Measurements from ENCODE around the gene UGT1A1.
"Not testable (repeated sequence)": the region's sequence is repeated elsewhere in the genome, so short reads cannot be mapped to it uniquely, and the experiment has no call there.

Gene UGT1A1

DNA sequence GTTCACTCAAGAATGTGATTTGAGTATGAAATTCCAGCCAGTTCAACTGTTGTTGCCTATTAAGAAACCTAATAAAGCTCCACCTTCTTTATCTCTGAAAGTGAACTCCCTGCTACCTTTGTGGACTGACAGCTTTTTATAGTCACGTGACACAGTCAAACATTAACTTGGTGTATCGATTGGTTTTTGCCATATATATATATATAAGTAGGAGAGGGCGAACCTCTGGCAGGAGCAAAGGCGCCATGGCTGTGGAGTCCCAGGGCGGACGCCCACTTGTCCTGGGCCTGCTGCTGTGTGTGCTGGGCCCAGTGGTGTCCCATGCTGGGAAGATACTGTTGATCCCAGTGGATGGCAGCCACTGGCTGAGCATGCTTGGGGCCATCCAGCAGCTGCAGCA, at the start of gene UGT1A1:
Gene UGT1A1 (plus strand): TSS at position 228 of the 400 bp plus-strand sequence. CDS start 18 bp downstream, at position 246.
- no peak for DNase-seq

GRCh38 chr2:233711312-233712008, 48.6 kb upstream of the UGT1A1 start:
- peak in 41 of 51 donors; percentile 2 to 78 (median 42) for DNase-seq

DNA sequence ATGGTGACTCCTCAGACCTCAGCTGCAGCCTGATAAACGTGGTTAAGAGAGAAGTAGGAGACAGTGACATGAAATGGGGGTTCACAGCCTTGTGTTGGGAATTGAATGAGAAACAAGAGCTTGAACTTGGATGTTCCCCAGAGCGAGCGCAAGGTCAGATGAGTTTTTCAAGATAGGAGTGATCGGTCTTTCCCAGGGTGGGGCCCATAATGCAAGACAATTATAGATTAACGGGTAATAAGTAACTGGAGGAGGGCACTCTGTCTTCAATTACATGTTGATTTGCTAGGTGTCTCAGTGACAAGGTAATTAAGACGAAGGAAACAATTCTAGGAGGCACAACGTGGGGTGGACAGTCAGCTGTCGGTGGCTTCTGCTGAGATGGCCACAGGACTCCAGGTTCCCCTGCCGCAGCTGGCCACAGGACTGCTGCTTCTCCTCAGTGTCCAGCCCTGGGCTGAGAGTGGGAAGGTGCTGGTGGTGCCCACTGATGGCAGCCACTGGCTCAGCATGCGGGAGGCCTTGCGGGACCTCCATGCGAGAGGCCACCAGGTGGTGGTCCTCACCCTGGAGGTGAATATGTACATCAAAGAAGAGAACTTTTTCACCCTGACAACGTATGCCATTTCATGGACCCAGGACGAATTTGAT, 47.3 kb upstream of the UGT1A1 start, which contains the start of gene UGT1A5:
Gene UGT1A5 (plus strand): TSS at position 297 of the 651 bp plus-strand sequence. CDS start 85 bp downstream, at position 382.
- DNase-seq = no peak

DNA sequence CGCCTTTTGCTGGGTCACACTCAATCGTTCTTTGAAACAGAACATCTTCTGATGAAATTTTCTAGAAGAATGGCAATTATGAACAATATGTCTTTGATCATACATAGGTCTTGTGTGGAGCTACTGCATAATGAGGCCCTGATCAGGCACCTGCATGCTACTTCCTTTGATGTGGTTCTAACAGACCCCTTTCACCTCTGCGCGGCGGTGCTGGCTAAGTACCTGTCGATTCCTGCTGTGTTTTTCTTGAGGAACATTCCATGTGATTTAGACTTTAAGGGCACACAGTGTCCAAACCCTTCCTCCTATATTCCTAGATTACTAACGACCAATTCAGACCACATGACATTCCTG, 46.8 kb upstream of the UGT1A1 start:
- DNase-seq = no peak

DNA sequence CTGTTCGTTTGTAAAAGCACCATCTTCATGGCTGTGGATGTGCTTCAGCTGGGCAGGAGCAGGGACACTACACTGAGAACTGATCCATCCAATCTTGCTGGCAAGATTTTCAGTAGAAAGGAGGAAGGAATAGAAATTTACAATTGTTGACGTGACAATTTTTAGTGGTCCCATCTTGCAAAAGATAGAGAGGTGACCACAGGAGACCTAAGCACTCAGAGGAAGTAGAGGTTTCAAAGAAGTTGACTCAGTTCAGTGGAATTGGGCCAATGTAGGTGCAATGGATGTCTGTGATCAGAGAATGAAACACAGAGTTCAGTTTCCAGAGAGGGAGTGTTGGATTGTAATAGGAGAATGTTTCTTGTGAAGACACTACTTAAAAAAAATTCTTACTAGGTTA, 45.9 kb upstream of the UGT1A1 start:
- DNase-seq = no peak

- DNase-seq = no peak
These were observed 41.5 kb upstream of the UGT1A1 start, which contains the start of gene UGT1A4 for GRCh38 chr2:233718552-233718951. UGT1A4 (plus strand) TSS chr2:233718736; CDS start chr2:233718821, 85 bp downstream.

- no peak for DNase-seq
These were observed 31.3 kb upstream of the UGT1A1 start, which contains the start of gene UGT1A3 for GRCh38 chr2:233728723-233729301. UGT1A3 (plus strand) TSS chr2:233729042; CDS start chr2:233729127, 85 bp downstream.

DNA sequence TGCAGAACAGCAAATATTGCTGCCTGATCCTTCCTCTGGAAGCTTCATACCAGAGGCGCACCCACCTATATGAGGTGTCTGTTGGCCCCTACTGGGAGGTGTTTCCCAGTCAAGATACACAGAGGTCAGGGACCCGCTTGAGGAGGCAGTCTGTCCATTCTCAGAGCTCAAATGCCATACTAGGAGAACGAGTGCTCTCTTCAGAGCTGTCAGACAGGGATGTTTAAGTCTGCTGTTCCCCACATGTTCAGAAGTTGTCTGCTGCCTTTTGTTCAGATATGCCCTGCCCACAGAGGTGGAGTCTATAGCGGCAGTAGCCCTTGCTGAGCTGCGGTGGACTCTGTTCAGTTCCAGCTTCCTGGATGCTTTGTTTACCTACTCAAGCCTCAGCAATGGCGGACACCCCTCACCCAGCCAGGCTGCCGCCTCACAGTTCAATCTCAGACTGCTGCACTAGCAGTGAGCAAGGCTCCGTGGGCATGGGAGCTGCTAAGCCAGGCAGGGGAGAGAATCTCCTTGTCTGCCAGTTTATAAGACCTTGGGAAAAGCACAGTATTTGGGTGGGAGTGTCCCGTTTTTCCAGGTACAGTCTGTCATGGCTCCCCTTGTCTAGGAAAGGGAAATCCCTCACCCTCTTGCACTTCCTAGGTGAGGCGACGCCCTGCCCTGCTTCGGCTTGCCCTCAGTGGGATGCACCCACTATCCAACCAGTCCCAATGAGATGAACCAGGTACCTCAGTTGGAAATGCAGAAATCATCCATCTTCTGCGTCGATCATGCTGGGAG, 23.0 kb upstream of the UGT1A1 start:
- DNase-seq = not testable (repeated sequence)

DNA sequence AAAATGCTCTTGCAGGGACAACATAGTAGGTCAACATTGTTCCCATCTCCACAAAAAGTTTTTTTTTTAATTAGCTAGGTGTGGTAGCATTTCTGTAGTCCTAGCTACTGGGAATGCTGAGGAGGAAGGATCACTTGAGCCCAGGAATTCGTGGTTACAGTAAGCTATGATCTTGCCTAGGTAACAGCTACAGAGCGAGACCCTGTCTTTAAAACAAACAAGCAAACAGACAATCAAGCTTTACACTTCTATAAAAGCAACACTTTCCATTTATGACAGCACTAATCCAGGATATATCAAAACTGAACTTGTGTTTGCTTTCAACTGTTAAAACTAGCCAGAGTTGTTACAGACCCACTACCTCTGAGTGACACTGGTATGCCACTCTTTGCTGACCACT, 19.2 kb upstream of the UGT1A1 start:
- no peak for DNase-seq

DNA sequence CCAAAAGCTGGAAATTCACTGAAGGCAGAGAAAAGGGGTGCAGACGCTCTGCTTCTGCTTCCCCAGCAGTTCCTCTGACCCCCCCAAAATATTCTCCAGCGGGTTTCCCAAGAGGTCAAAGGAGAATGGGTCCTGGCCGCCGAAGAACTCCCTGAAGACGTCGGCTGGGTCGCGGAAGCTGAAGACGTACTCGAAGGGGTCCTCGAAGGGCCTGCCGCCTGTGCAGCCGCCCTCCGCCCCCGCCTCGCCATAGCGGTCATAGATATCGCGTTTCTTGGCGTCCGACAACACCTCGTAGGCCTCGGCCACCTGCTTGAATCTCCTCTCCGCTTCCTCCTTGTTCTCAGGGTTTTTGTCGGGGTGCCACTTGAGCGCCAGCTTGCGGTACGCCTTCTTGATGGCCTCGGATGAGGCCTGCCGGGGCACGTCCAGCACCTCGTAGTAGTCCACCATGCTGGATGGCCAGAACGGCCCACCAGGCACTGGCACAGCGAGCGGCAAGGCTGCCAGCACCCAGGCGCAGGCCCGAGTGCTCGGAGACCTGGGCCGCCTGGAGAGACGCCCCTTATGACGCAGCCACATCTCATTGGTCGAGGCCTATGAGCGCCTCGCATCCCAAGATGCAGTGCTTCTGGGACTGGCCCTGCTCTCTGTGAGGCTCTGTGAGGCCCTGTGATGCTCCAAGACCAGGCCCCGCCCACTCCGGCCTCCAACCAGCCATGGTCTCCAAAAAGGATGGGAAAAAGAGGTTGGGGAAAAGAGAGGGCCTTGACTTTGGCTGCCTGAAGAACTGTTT, 16.4 kb upstream of the UGT1A1 start:
- DNase-seq = no peak

GRCh38 chr2:233745073-233745755, 14.9 kb upstream of the UGT1A1 start:
- DNase-seq = no peak

GRCh38 chr2:233745838-233746237, 14.2 kb upstream of the UGT1A1 start:
- DNase-seq = not testable (repeated sequence)

DNA sequence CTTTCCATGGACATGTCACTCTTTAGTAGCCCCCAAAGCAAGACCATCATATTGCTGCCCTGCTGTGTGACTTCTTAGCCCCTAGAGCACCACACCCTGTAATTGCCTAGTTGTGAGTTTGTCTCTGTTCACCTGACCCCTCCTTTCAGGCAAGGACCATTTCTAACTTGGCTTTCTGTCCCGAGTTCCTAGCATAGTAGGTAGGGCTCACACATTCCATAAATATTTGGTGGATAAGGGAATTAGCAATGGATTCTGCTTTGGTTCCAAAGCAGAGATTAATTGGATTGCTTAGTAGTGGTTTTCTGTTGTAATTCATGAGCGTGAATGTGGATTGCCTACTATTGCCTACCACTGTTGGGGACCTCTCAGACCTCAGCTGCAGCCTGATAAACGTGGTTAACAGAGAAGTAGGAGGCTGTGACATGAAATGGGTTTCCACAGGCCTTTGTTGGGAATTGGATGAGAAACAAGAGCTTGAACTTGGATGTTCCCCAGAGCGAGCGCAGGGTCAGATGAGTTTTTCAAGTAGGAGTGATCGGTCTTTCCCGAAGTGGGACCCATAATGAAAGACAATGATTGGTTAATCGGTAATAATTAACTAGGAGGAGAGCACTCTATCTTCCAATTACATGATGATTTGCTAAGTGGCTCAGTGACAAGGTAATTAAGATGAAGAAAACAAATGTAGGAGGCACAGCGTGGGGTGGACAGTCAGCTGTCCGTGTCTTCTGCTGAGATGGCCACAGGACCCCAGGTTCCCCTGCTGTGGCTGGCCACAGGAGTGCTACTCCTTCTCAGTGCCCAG, 13.4 kb upstream of the UGT1A1 start:
- DNase-seq = no peak

DNA sequence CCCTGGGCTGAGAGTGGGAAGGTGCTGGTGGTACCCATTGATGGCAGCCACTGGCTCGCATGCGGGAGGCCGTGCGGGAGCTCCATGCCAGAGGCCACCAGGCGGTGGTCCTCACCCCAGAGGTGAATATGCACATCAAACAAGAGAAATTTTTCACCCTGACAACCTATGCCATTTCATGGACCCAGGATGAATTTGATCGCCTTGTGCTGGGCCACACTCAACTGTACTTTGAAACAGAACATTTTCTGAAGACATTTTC, 12.9 kb upstream of the UGT1A1 start:
- no peak for DNase-seq

- DNase-seq = not testable (repeated sequence)
These were observed 9.4 kb upstream of the UGT1A1 start for GRCh38 chr2:233750689-233751088.

DNA sequence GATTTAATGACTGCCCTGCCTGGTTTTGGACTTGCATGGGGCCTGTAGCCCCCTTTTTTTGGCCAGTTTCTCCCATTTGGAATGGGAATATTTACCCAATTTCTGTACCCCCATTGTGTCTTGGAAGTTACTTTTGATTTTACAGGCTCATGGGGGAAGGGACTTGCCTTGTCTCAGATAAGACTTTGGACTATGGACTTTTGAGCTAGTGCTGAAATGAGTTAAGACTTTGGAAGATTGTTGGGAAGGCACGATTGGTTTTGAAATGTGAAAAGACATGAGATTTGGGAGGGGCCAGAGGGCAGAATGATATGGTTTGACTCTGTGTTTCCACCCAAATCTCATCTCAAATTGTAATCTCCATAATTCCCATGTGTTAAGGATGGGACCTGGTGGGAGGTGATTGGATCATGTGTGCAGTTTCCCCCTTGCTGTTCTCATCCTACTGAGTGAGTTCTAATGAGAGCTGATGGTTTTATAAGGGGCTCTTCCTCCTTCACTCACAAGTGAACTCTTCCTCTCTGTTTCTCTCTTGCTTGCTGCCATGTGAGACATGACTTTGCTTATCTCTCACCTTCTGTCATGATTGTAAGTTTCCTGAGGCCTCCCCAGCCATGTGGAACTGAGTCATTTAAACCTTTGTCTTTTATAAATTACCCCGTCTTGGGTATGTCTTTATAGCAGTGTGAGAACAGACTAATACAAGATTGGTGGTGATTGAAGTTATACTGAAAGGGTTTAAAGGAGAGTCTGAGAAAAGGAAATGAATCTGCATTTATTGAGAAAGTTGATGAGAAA, 8.7 kb upstream of the UGT1A1 start:
- DNase-seq = not testable (repeated sequence)

GRCh38 chr2:233754872-233755611, 5.0 kb upstream of the UGT1A1 start:
- DNase-seq = no peak

Data from hypothalamus (tissue), 51 donors.